Measurements from ENCODE around the gene MEGF9. TPM values are rescaled to one million over a fixed set of nuclear protein-coding genes. Genes with fewer than 3 reads are reported as not detected.

The MEGF9 gene
- total RNA-seq, 1 donor from 2014 or later, result 2.6 TPM

GRCh38 chr9:120724757-120725400 lies 10.6 kb upstream of the MEGF9 start:
- no peak overlapping the region for H3K4me3 Mint-ChIP-seq (ENCODE audit: unreplicated experiment)
- DNase-seq (ENCODE audit: low spot score), result no peak
- TF ChIP-seq CTCF (IDR thresholded peaks at IDR 0.05; ENCODE audit: unreplicated experiment), result no peak
- H3K36me3 Mint-ChIP-seq (ENCODE audit: low read depth, unreplicated experiment), result no peaks in the 10 kb centered on the region
- H3K27me3 Mint-ChIP-seq (ENCODE audit: unreplicated experiment), result no peaks in the 10 kb centered on the region
- no peak overlapping the region for H3K27ac Mint-ChIP-seq (ENCODE audit: unreplicated experiment)
- H3K4me1 Mint-ChIP-seq (ENCODE audit: unreplicated experiment), result no peaks in the 10 kb centered on the region
- H3K9me3 Mint-ChIP-seq (ENCODE audit: unreplicated experiment), result no peaks in the 10 kb centered on the region

- no peak overlapping the region for H3K4me3 Mint-ChIP-seq (ENCODE audit: unreplicated experiment)
- no peaks in the 10 kb centered on the region for H3K4me1 Mint-ChIP-seq (ENCODE audit: unreplicated experiment)
- DNase-seq (ENCODE audit: low spot score), result no peak
- no peak for TF ChIP-seq CTCF (IDR thresholded peaks at IDR 0.05; ENCODE audit: unreplicated experiment)
- H3K27ac Mint-ChIP-seq (ENCODE audit: unreplicated experiment), result no peak overlapping the region
- no peaks in the 10 kb centered on the region for H3K27me3 Mint-ChIP-seq (ENCODE audit: unreplicated experiment)
- H3K36me3 Mint-ChIP-seq (ENCODE audit: low read depth, unreplicated experiment), result no peaks in the 10 kb centered on the region
- no peaks in the 10 kb centered on the region for H3K9me3 Mint-ChIP-seq (ENCODE audit: unreplicated experiment)
Observed at GRCh38 chr9:120723565-120723964, 9.3 kb upstream of the MEGF9 start.

- Mint-ChIP-seq H3K27ac (ENCODE audit: unreplicated experiment) (no peak overlapping the region), H3K36me3 (ENCODE audit: low read depth, unreplicated experiment) (no peaks in the 10 kb centered on the region), H3K4me1 (ENCODE audit: unreplicated experiment) (no peaks in the 10 kb centered on the region), H3K9me3 (ENCODE audit: unreplicated experiment) (no peaks in the 10 kb centered on the region), H3K27me3 (ENCODE audit: unreplicated experiment) (peaks cover 3% of the 10 kb centered on the region), H3K4me3 (ENCODE audit: unreplicated experiment) (no peak overlapping the region)
- no peak for DNase-seq (ENCODE audit: low spot score)
- TF ChIP-seq CTCF (IDR thresholded peaks at IDR 0.05; ENCODE audit: unreplicated experiment), result no peak
Observed at GRCh38 chr9:120720404-120720803, 6.1 kb upstream of the MEGF9 start.

GRCh38 chr9:120718316-120718715 lies 4.0 kb upstream of the MEGF9 start:
- peaks cover 3% of the 10 kb centered on the region for H3K27me3 Mint-ChIP-seq (ENCODE audit: unreplicated experiment)
- no peaks in the 10 kb centered on the region for H3K9me3 Mint-ChIP-seq (ENCODE audit: unreplicated experiment)
- H3K36me3 Mint-ChIP-seq (ENCODE audit: low read depth, unreplicated experiment), result no peaks in the 10 kb centered on the region
- DNase-seq (ENCODE audit: low spot score), result no peak
- H3K27ac Mint-ChIP-seq (ENCODE audit: unreplicated experiment), result no peak overlapping the region
- TF ChIP-seq CTCF (IDR thresholded peaks at IDR 0.05; ENCODE audit: unreplicated experiment), result no peak
- no peak overlapping the region for H3K4me3 Mint-ChIP-seq (ENCODE audit: unreplicated experiment)
- H3K4me1 Mint-ChIP-seq (ENCODE audit: unreplicated experiment), result no peaks in the 10 kb centered on the region

- TF ChIP-seq CTCF (IDR thresholded peaks at IDR 0.05; ENCODE audit: unreplicated experiment), result no peak
- no peak overlapping the region for H3K4me3 Mint-ChIP-seq (ENCODE audit: unreplicated experiment)
Observed at GRCh38 chr9:120717176-120717575, 2.9 kb upstream of the MEGF9 start.

More at GRCh38 chr9:120717176-120717575, 2.9 kb upstream of the MEGF9 start:
- Mint-ChIP-seq H3K36me3 (ENCODE audit: low read depth, unreplicated experiment) (no peaks in the 10 kb centered on the region), H3K27ac (ENCODE audit: unreplicated experiment) (no peak overlapping the region), H3K9me3 (ENCODE audit: unreplicated experiment) (no peaks in the 10 kb centered on the region), H3K27me3 (ENCODE audit: unreplicated experiment) (peaks cover 3% of the 10 kb centered on the region), H3K4me1 (ENCODE audit: unreplicated experiment) (peaks cover 3% of the 10 kb centered on the region)
- DNase-seq (ENCODE audit: low spot score), result no peak
